Activated naive CD4-positive, alpha-beta T cell (primary cell): ENCODE results near the gene ERMN.
"Not testable (repeated sequence)": the region's sequence is repeated elsewhere in the genome, so short reads cannot be mapped to it uniquely, and the experiment has no call there.

Experiments used
- DNase-seq, 4 experiments: peaks; one replicate each; lab custom pipeline; 2025; lab: John Stamatoyannopoulos, UW

ERMN gene

DNA sequence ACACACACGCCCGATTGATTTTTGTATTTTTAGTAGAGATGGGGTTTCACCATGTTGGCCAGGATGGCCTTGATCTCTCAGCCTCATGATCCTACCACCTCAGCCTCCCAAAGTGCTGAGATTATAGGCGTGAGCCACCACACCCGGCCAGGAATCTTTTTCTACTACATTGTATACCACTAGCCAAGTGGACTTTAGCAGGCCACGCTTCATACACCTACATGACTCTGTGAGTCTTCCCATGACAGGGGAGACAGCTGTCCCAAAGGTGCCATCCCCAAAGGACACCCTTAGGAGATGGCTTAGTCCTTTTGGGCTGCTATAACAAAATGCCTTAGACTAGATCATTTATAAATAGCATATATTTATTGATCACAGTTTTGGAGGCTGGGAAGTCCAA, 32.8 kb downstream of the ERMN start:
- no peak for DNase-seq

DNA sequence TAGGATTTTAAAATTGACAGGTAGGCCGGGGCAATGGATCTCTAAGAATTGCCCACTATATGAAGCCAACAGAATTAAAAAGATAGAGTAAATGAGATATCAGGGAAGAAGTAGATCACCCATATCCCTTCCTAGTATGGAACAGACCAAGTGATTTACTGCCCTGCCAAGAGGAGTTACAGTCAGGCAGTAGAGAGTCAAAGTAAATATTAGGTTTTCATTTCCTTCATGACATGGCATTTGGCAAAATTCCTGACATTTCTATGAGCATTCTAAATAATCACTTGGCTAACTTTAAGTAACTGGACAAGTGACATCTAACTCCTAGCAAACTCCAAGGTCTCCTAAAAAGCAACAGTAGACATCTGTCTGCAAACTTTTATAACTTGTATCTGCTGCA, 34.6 kb downstream of the ERMN start:
- DNase-seq, result no peak

- no peak for DNase-seq
Observed at GRCh38 chr2:157290525-157290924, 35.1 kb downstream of the ERMN start.

DNA sequence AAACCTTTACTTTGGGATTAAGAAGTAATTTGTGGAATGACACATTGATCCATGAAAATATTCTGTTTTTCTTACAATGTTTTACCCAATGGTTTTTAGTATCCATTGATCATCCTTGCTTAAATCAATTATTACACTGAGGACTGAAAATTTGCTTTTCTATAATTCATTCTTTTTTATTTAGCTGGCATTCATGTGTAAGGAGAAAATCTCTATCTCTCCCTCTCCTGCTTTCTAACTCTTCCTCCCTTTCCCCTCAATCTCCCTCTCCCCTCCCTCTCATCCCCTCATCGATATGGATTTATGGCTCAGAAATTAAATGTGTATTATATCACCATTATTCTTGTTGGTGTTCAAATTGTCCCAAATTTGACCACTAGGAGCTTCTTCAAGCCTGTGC, 38.5 kb downstream of the ERMN start:
- DNase-seq, result no peak

- DNase-seq, result no peak
Observed at GRCh38 chr2:157283468-157283867, 42.2 kb downstream of the ERMN start.

- DNase-seq, result no peak
Observed at GRCh38 chr2:157281316-157281715, 44.3 kb downstream of the ERMN start.

- DNase-seq, result not testable (repeated sequence)
Observed at GRCh38 chr2:157279311-157279710, 46.3 kb downstream of the ERMN start.

DNA sequence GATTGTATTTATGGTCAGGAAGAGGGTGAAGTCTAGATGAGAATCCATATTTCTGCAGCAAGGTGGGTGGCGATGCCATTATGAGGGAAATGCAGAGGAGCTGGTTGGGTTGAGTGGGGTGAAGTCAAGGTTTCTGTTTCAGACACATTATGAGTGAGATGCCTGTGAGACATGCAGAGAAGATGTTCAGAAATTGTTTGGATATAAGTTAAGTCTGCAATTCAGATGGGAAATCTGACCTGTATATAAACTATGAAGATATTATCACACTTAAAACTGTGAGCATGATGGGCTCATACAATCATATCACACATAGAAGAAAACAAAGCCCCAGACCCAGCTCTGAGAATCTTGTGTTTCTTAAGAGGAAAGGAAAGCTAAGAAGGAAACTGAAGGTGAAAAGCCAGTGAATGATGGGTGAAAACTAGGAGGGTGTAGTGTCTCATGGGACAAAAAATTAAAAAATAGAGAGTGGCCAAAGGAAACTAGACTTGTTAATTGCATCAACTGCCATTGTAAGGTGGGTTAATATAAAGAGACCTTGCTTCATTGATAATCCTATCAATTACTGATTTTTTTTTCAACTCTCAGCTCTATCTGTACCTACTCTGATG, 53.9 kb downstream of the ERMN start:
- no peak for DNase-seq

- no peak for DNase-seq
Observed at GRCh38 chr2:157269922-157270321, 55.7 kb downstream of the ERMN start.

DNA sequence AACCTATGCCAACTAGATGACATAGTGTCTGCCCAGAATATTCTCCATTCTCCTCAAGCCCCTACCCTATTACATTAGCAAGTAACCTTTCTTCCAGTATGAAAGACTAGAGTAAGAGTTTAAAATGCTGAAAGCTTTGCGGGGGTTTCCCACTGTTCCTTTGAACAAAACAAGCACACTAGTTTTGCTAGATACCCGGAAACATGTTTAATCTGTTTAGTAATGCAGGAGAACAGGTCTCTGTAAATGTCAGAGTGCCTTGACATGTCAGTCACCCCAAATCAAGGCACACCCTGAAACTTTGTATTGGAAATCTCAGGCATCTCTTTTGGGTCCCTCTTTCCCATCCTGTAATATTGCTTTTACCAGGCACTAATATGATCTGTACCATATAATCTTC, 56.6 kb downstream of the ERMN start:
- no peak for DNase-seq
